MM.1S (cell line): Measurements from ENCODE around the gene TLCD5.

Source experiments
- CTCF ChIP-seq: fragments of 300-600 bp; sonication (generic); IDR thresholded peaks from 2 replicates; pipeline ENCODE4 v1.5.1; 2016; ENCODE audit warnings: antibody characterized with exemption, low read length, mixed read lengths
- EZH2 ChIP-seq: fragments of 300-600 bp; sonication (generic); optimal IDR thresholded peaks from 2 replicates; pipeline ENCODE3; 2017; ENCODE audit warnings: low read depth, mild to moderate bottlenecking, antibody characterized with exemption, low read length, mixed read lengths
- EZH2phosphoT487 ChIP-seq: fragments of 300-600 bp; sonication (generic); IDR thresholded peaks from 2 replicates; pipeline ENCODE4 v1.6.1; 2018; ENCODE audit warnings: antibody characterized with exemption, low read length

GRCh38 chr11:120337355-120338106 is 12.4 kb downstream of the TLCD5 start:
- no peak for TF ChIP-seq EZH2
- no peak for TF ChIP-seq EZH2phosphoT487
- no peak for TF ChIP-seq CTCF
